ENCODE data around the gene GRAP. TPM values are rescaled to one million over a fixed set of nuclear protein-coding genes. Genes with fewer than 3 reads are reported as not detected.
"Not testable (repeated sequence)": the region's sequence is repeated elsewhere in the genome, so short reads cannot be mapped to it uniquely, and the experiment has no call there.

GRAP gene
- total and polyA plus RNA-seq, 2 experiments from 2014 or later: 0.54 TPM; not detected in 1

DNA sequence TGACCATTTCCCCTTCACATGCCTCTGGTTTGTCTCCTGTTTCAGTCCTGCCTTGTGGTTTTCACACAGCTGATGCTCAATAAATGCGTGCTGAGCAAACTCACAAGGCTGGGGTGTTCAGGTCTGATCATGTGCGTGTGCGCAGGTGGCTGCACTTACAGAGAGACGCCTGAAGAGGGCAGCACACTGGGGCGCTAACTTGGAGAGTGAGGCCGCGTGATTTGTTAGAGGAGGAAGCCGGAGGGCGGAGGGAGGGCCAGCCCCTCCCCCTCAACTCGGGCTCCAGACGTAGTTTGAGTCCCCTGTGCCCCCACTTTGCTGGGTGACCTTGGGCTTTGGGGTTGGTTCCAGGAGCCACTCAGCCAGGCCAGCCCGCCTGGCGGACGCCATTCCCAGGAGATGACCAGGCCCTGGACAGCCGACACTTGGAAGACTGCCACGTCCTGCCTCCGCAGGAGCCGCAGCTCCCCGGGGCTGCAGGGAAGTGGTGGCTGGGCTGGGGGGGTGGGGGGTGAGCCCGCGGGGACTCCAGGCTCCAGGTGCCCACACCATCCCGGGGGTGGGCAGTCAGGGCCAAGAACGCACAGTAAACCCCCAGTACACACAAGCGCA is 14.3 kb downstream of the GRAP start:
- H3K4me2 ChIP-seq; H3K27ac ChIP-seq; H3K4me1 ChIP-seq (ENCODE audit: insufficient read depth); DNase-seq (ENCODE audit: low spot score); H3K27me3 ChIP-seq; H3K9me3 ChIP-seq (ENCODE audit: low read depth); H3K4me3 ChIP-seq; H3K36me3 ChIP-seq (replicated peaks; ENCODE audit: insufficient read depth, low read depth); H2AFZ ChIP-seq; H3K9me2 ChIP-seq (replicated peaks; ENCODE audit: insufficient read depth); H3K79me2 ChIP-seq; H4K20me1 ChIP-seq (ENCODE audit: insufficient read depth, poor library complexity, severe bottlenecking): not testable (repeated sequence)
- no CpG with 5 or more reads among the region's 24 CpGs for WGBS (ENCODE audit: low lambda C conversion rate, missing lambda C conversion rate)

DNA sequence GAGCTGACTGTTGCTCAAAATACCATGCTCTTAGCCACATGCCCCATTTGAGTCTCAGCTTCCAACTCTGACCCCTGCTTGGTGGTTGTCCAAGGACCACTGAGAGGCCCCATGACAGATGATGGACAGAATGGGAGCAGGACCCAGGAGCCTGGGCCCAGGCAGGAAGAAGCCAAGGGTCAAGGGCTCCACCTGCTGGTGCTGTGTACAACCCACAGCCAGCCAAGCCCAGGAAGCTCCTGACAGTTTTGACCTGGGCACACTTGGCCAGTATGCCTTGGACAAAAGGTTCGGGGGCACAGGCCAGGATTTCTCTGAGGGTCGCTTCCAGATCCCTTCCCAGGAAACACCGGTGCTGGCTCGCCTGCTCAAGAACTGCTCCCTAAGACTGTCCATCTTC is 15.0 kb downstream of the GRAP start:
- not testable (repeated sequence) for H3K4me2 ChIP-seq; H3K27ac ChIP-seq; H3K9me2 ChIP-seq (replicated peaks; ENCODE audit: insufficient read depth); DNase-seq (ENCODE audit: low spot score); H3K79me2 ChIP-seq; H3K4me3 ChIP-seq; H4K20me1 ChIP-seq (ENCODE audit: insufficient read depth, poor library complexity, severe bottlenecking); H2AFZ ChIP-seq; H3K4me1 ChIP-seq (ENCODE audit: insufficient read depth); H3K36me3 ChIP-seq (replicated peaks; ENCODE audit: insufficient read depth, low read depth); H3K9me3 ChIP-seq (ENCODE audit: low read depth); H3K27me3 ChIP-seq
- TF ChIP-seq, protein P1, sequence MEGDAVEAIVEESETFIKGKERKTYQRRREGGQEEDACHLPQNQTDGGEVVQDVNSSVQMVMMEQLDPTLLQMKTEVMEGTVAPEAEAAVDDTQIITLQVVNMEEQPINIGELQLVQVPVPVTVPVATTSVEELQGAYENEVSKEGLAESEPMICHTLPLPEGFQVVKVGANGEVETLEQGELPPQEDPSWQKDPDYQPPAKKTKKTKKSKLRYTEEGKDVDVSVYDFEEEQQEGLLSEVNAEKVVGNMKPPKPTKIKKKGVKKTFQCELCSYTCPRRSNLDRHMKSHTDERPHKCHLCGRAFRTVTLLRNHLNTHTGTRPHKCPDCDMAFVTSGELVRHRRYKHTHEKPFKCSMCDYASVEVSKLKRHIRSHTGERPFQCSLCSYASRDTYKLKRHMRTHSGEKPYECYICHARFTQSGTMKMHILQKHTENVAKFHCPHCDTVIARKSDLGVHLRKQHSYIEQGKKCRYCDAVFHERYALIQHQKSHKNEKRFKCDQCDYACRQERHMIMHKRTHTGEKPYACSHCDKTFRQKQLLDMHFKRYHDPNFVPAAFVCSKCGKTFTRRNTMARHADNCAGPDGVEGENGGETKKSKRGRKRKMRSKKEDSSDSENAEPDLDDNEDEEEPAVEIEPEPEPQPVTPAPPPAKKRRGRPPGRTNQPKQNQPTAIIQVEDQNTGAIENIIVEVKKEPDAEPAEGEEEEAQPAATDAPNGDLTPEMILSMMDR (IDR thresholded peaks at IDR 0.05; ENCODE audit: poor library complexity): peak; percentile 35
- no CpG with 5 or more reads among the region's 4 CpGs for WGBS (ENCODE audit: low lambda C conversion rate, missing lambda C conversion rate)

DNA sequence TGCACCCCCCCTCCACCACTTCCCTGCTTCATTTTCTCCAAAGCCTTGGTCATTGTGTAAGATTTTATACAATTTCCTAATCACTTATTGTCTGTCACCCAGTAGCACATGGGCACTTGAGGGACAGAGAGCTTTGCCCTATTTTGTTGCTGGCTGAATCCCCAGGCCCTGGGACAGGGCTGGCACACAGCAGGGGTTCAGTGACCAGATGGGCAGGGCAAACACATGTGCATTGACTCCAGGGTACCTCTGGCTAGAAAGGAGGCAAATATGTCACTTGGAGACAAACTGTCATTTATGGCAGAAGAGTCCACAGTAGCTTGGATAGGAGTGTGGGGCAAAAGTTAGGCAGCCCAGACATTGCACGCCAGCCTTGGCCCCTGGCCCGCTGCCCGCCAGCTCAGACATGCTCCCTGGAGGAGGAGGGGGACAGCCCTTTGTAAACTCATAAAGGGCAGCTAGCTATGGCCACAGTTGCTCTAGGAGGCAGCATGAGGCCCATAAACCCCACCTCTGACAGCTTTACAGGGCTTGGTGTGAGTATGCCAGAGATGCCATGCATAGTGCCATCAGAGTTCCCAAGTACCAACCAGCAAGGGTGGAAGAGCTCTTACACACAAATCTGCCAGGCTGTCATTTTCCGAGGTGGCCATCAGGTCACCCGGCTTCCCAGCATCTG is 15.8 kb downstream of the GRAP start:
- H3K27me3 ChIP-seq; H3K4me2 ChIP-seq; H3K79me2 ChIP-seq; H3K4me3 ChIP-seq; H3K4me1 ChIP-seq (ENCODE audit: insufficient read depth); DNase-seq (ENCODE audit: low spot score); H3K27ac ChIP-seq; H3K36me3 ChIP-seq (replicated peaks; ENCODE audit: insufficient read depth, low read depth); H2AFZ ChIP-seq; H4K20me1 ChIP-seq (ENCODE audit: insufficient read depth, poor library complexity, severe bottlenecking); H3K9me3 ChIP-seq (ENCODE audit: low read depth); H3K9me2 ChIP-seq (replicated peaks; ENCODE audit: insufficient read depth): not testable (repeated sequence)
- WGBS (ENCODE audit: low lambda C conversion rate, missing lambda C conversion rate): no CpG with 5 or more reads among the region's 5 CpGs

DNA sequence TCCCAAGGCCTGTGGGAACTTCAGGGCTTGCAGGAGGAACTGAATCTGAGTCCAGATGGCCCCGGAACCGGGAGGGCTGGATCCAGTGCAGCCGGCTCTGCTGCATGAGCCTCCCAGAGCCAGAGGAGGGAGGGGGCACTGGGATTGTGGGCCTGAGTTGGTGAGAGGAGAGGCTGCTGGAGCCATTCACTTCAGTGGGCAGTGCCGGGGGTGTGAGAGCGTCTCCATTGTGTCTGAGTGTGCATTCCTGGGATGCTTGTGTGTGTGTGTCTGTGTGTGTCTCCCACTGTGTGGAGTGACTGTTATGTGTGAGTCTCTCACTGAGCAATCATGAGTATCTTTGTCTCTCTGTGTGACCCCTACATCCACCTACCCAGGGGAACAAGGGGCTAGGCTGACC is 17.0 kb downstream of the GRAP start:
- not testable (repeated sequence) for DNase-seq (ENCODE audit: low spot score); H3K27me3 ChIP-seq; H3K4me3 ChIP-seq; H3K4me2 ChIP-seq; H3K4me1 ChIP-seq (ENCODE audit: insufficient read depth); H3K9me2 ChIP-seq (replicated peaks; ENCODE audit: insufficient read depth); H3K27ac ChIP-seq; H3K79me2 ChIP-seq; H2AFZ ChIP-seq; H3K36me3 ChIP-seq (replicated peaks; ENCODE audit: insufficient read depth, low read depth); H4K20me1 ChIP-seq (ENCODE audit: insufficient read depth, poor library complexity, severe bottlenecking); H3K9me3 ChIP-seq (ENCODE audit: low read depth)
- no CpG with 5 or more reads among the region's 5 CpGs for WGBS (ENCODE audit: low lambda C conversion rate, missing lambda C conversion rate)

DNA sequence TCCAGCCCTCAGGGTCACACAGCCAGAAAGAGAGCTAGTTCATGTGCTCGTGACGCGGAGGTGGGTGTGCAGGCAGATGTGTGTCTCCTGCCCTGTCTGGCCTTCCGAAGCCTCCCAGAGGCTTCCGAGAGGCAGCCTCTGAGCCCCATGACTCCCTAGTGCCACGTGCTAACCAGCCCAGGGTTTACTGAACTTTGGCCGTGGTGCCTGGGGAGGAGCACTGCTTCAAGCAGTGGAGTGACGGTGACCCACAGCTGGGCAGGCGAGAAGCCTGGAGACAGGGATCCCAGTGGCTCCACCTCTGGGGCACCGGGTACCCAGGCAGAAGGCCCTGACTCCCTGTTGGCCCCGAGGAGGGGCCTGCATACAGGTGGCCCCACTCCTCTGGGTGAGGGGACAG is 18.1 kb downstream of the GRAP start:
- not testable (repeated sequence) for DNase-seq (ENCODE audit: low spot score); H3K79me2 ChIP-seq; H3K27ac ChIP-seq; H3K9me3 ChIP-seq (ENCODE audit: low read depth); H3K27me3 ChIP-seq; H3K4me3 ChIP-seq; H3K4me2 ChIP-seq; H3K36me3 ChIP-seq (replicated peaks; ENCODE audit: insufficient read depth, low read depth); H3K4me1 ChIP-seq (ENCODE audit: insufficient read depth); H3K9me2 ChIP-seq (replicated peaks; ENCODE audit: insufficient read depth); H2AFZ ChIP-seq; H4K20me1 ChIP-seq (ENCODE audit: insufficient read depth, poor library complexity, severe bottlenecking)
- WGBS (ENCODE audit: low lambda C conversion rate, missing lambda C conversion rate): no CpG with 5 or more reads among the region's 11 CpGs
